Measurements from ENCODE around the gene GPX7.

The GPX7 gene

DNA sequence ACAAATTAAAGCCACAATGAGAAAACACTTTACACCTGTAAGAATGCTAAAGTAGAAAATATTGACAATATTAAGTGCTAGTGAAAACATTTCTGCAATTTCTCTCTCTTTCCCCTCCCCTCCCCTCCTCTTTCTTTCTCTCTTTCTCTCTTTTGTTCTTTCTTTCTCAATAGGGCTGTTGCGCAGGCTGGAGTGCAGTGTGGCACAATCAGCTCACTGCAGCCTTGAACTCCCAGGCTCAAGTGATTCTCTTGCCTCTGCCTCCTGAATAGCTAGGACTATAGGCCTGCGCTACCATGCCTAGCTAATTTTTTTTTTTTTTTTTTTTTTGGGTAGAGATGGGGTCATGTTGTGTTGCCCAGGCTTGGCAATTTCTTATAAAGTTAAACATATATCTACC is 24.9 kb downstream of the GPX7 start:
- no peak overlapping the region for H3K4me3 ChIP-seq (ENCODE audit: low read depth, low read length)
- no peak for DNase-seq (ENCODE audit: low read depth)
- TF ChIP-seq, protein P1, sequence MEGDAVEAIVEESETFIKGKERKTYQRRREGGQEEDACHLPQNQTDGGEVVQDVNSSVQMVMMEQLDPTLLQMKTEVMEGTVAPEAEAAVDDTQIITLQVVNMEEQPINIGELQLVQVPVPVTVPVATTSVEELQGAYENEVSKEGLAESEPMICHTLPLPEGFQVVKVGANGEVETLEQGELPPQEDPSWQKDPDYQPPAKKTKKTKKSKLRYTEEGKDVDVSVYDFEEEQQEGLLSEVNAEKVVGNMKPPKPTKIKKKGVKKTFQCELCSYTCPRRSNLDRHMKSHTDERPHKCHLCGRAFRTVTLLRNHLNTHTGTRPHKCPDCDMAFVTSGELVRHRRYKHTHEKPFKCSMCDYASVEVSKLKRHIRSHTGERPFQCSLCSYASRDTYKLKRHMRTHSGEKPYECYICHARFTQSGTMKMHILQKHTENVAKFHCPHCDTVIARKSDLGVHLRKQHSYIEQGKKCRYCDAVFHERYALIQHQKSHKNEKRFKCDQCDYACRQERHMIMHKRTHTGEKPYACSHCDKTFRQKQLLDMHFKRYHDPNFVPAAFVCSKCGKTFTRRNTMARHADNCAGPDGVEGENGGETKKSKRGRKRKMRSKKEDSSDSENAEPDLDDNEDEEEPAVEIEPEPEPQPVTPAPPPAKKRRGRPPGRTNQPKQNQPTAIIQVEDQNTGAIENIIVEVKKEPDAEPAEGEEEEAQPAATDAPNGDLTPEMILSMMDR (IDR thresholded peaks at IDR 0.05; ENCODE audit: low read depth, low read length, missing control alignments) = no peak

DNA sequence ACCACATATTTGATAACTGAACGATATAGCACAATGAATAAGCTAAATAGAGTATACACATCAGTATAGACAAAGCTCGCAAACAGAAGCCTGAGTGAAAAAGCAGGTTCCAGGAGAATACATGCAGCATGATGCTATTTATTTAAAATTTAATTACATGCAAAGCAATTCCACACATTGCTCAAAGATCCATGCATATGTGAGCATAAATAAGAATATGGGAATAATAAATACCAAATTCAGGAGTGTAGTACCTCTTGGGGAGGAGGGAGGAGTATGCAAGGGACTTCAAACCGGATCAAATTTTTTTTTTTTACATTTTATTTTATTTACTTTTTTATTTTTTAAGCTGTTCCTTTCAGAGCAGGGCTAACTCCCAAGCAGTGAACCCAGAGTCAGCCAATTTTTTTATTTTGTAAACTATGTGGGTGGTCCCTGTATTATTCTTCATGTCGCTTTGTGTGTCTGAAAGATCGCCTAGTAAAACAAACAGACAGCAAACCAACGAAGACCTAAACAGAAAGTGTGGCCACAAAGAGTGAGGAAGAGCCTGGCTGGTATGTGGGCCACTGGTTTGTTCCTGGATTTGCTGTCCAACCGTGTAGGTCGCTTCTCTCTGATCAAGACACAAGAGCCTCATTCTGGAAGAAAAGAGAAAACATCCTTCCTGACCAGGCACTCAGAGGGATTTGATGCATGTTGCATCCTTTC is 26.6 kb downstream of the GPX7 start:
- H3K4me3 ChIP-seq (ENCODE audit: low read depth, low read length) = no peak overlapping the region
- TF ChIP-seq, protein P1 (IDR thresholded peaks at IDR 0.05; ENCODE audit: low read depth, low read length, missing control alignments) = no peak
- no peak for DNase-seq (ENCODE audit: low read depth)

DNA sequence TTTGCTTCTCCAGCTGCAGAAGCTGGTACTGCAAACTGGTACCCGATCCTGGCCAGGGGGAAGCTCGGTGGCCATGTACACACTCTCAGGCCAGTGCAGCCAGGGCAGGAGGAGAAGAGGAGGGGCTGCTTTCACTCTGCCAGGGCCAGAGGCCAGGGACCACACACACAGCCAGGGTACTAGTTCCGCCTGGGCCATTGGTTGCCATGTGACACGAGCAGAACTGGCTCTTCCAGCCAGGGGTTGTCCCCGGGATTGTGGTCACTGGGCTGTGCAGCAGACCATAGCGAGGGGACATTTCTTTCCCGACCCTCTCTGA is 27.1 kb downstream of the GPX7 start:
- H3K4me3 ChIP-seq (ENCODE audit: low read depth, low read length) = no peak overlapping the region
- DNase-seq (ENCODE audit: low read depth) = no peak
- TF ChIP-seq, protein P1 (IDR thresholded peaks at IDR 0.05; ENCODE audit: low read depth, low read length, missing control alignments) = no peak

GRCh38 chr1:52629667-52630066 is 27.5 kb downstream of the GPX7 start:
- no peak for DNase-seq (ENCODE audit: low read depth)
- no peak overlapping the region for H3K4me3 ChIP-seq (ENCODE audit: low read depth, low read length)

DNA sequence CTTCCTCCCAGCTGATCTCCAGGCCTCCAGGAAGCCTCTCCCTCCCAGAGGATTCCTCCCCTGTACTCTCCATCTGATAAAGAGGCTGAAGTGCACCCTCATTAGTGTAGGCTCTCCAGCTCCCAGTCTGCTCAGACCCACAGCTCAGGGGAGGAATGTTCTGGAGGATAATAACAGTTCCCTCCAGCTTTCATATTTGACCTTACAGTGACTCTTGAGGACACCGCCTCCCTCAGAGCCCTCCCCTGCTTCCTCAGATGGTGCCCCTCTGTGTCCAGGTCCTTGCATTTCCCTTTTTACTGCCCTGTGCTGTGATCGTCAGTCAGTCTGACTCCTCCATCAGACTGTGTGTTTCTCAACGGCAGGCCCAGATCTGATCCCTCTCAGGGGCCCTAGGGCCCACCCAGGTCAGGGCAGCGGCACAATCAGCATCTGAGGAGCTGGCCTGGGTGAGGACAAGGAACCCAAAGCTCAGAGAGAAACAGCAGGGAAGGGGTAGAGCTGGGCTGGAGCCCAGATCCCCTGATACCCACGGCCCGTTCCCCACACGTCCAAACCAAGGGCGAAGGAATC is 29.7 kb downstream of the GPX7 start:
- TF ChIP-seq, protein P1 (IDR thresholded peaks at IDR 0.05; ENCODE audit: low read depth, low read length, missing control alignments) = no peak
- no peak for DNase-seq (ENCODE audit: low read depth)
- H3K4me3 ChIP-seq (ENCODE audit: low read depth, low read length) = no peak overlapping the region

More at GRCh38 chr1:52629667-52630066, 27.5 kb downstream of the GPX7 start:
- TF ChIP-seq, protein P1 (IDR thresholded peaks at IDR 0.05; ENCODE audit: low read depth, low read length, missing control alignments) = no peak

DNA sequence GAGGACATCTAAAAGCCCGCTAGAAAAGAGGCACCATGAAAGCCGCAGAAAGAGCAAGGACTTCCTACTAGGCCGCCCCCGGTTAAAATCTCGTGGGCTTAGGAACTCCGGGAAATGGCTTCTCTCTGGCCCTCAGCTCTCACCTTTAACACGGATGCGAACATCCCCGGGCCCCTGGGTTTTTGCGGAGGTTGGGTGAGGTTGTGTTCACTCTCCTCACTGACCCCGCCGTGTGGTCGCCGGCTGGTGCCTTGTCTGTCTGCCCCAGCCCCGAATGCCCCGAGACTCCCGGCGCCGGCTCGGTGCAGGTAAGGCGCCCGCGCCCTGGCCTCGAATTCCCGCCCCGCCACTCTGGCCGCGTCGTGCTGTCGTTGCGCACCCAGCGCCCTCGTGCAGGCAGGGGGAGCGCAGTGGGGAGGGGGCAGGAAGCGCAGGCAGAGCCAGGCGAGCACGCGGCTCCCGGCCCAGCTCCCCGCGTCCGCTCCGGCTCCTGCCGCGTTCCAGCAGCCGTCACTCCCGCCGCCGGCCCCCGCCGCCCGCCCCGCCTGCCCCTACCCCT is 30.6 kb downstream of the GPX7 start, which contains the start of gene SHISAL2A:
Gene SHISAL2A (plus strand): TSS at position 437 of the 559 bp plus-strand sequence. CDS start 326 bp downstream, outside the sequence.
- TF ChIP-seq, protein P1 (IDR thresholded peaks at IDR 0.05; ENCODE audit: low read depth, low read length, missing control alignments) = no peak
- H3K4me3 ChIP-seq (ENCODE audit: low read depth, low read length) = peak within 1 kb of the TSS; percentile 41
- DNase-seq (ENCODE audit: low read depth) = no peak
